Type B pancreatic cell (in vitro differentiated cells): ENCODE measurements around the gene GUSB. TPM values are rescaled to one million over a fixed set of nuclear protein-coding genes. Genes with fewer than 3 reads are reported as not detected.
"Not testable (repeated sequence)": the region's sequence is repeated elsewhere in the genome, so short reads cannot be mapped to it uniquely, and the experiment has no call there.

Experiments used
- DNase-seq: peaks from one replicate; pipeline ENCODE4 v3.0.0; 2021; ENCODE audit warnings: mixed read lengths; ENCODE audit not compliant: unreplicated experiment; ENCODE audit errors: extremely low spot score
- H3K27ac Mint-ChIP-seq: 2 replicates; pipeline ENCODE4 v1.8.0; 2021; ENCODE audit warnings: mild to moderate bottlenecking, mixed read lengths
- H3K27me3 Mint-ChIP-seq: 2 replicates; pipeline ENCODE4 v1.8.0; 2021; ENCODE audit warnings: mixed read lengths
- H3K36me3 Mint-ChIP-seq: 2 replicates; pipeline ENCODE4 v1.8.0; 2021; ENCODE audit warnings: mixed read lengths
- H3K4me1 Mint-ChIP-seq: one replicate; pipeline ENCODE4 v1.8.0; 2021; ENCODE audit warnings: mixed read lengths; ENCODE audit not compliant: unreplicated experiment
- H3K4me3 Mint-ChIP-seq: 2 replicates; pipeline ENCODE4 v1.8.0; 2021; ENCODE audit warnings: mild to moderate bottlenecking, mixed read lengths
- H3K9me3 Mint-ChIP-seq: 2 replicates; pipeline ENCODE4 v1.8.0; 2021; ENCODE audit warnings: mixed read lengths
- CTCF ChIP-seq: fragments of 200-600 bp; sonication (generic); conservative IDR thresholded peaks from 2 replicates; pipeline ENCODE4 v1.5.0; 2021; ENCODE audit warnings: antibody characterized with exemption, mild to moderate bottlenecking
- total RNA-seq: library from RNA; stranded (reverse); gene quantifications from 2 replicates; pipeline ENCODE4 v1.2.1, GENCODE V29; 2021; ENCODE audit warnings: low replicate concordance

GUSB gene
- total RNA-seq, 1 donor from 2014 or later: 53.8 TPM

- H3K36me3 Mint-ChIP-seq, H3K9me3 Mint-ChIP-seq, DNase-seq, H3K4me3 Mint-ChIP-seq, H3K27ac Mint-ChIP-seq, H3K4me1 Mint-ChIP-seq, H3K27me3 Mint-ChIP-seq: not testable (repeated sequence)
Observed at GRCh38 chr7:65994984-65995383, 13.0 kb upstream of the GUSB start.

DNA sequence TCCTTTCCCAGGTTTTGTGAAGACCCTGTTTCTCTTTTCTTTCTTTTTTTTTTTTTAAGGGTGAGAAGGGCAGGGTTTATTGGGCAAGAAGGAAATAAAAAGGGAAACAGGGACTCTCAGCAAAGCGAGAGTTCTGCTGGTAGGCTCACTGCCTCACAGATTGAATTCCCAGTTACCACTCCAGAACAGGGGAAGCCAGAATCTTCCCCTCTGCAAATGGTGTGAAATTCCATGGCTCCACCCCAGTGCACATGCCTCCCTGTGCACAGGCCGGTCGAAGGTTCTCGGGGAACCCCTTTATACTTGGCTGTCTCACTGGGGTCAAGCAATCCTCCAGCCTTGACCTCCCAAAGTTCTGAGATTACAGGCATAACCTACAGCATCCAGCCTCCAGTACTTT, 10.5 kb upstream of the GUSB start:
- Mint-ChIP-seq H3K4me1 (no peaks in the 10 kb centered on the region), H3K27ac (no peak overlapping the region), H3K27me3 (peaks cover 3% of the 10 kb centered on the region), H3K36me3 (no peaks in the 10 kb centered on the region), H3K4me3 (no peak overlapping the region), H3K9me3 (no peaks in the 10 kb centered on the region)
- DNase-seq: no peak
- no peak for TF ChIP-seq CTCF

GRCh38 chr7:65991829-65992228, 9.8 kb upstream of the GUSB start:
- not testable (repeated sequence) for H3K36me3 Mint-ChIP-seq, H3K4me1 Mint-ChIP-seq, H3K27me3 Mint-ChIP-seq, H3K4me3 Mint-ChIP-seq, H3K27ac Mint-ChIP-seq, DNase-seq, H3K9me3 Mint-ChIP-seq

GRCh38 chr7:65989694-65990080, 7.7 kb upstream of the GUSB start:
- TF ChIP-seq CTCF: no peak
- Mint-ChIP-seq H3K27me3 (no peaks in the 10 kb centered on the region), H3K4me1 (no peaks in the 10 kb centered on the region), H3K4me3 (no peak overlapping the region), H3K9me3 (no peaks in the 10 kb centered on the region), H3K36me3 (no peaks in the 10 kb centered on the region), H3K27ac (no peak overlapping the region)
- DNase-seq: no peak

- not testable (repeated sequence) for DNase-seq, H3K36me3 Mint-ChIP-seq, H3K4me3 Mint-ChIP-seq, H3K27ac Mint-ChIP-seq, H3K27me3 Mint-ChIP-seq, H3K4me1 Mint-ChIP-seq, H3K9me3 Mint-ChIP-seq
Observed at GRCh38 chr7:65988503-65988902, 6.5 kb upstream of the GUSB start.

DNA sequence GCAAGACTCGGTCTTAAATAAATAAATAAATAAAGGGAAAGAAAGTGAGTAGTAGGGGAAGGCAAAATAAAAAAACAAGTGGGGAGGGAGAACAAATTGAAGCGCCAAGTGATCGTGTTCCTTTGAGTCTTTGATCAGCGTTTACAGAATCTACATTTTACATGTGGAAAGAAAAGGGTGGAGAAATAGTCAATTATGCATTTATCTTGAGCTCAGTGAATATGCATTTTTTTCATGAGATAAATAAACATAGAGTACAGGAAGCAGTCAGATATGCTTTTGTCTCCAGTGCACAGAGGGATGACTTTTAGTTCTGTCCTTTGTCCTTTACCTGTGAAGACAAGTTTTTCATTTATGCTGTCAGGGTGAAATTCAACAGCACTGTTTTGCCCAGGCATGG, 6.1 kb upstream of the GUSB start:
- Mint-ChIP-seq H3K27me3 (no peaks in the 10 kb centered on the region), H3K9me3 (no peaks in the 10 kb centered on the region), H3K4me3 (no peak overlapping the region), H3K27ac (no peak overlapping the region), H3K4me1 (no peaks in the 10 kb centered on the region), H3K36me3 (no peaks in the 10 kb centered on the region)
- TF ChIP-seq CTCF: no peak
- no peak for DNase-seq

- H3K4me1 Mint-ChIP-seq: no peaks in the 10 kb centered on the region
- H3K27ac Mint-ChIP-seq: no peak overlapping the region
- no peak for TF ChIP-seq CTCF
- DNase-seq: no peak
- no peaks in the 10 kb centered on the region for H3K36me3 Mint-ChIP-seq
- H3K4me3 Mint-ChIP-seq: peak overlapping the region; percentile 34
- H3K9me3 Mint-ChIP-seq: no peaks in the 10 kb centered on the region
- no peaks in the 10 kb centered on the region for H3K27me3 Mint-ChIP-seq
Observed at GRCh38 chr7:65983965-65984658, 2.1 kb upstream of the GUSB start.
